Measurements from ENCODE around the gene TGM2. TPM values are rescaled to one million over a fixed set of nuclear protein-coding genes. Genes with fewer than 3 reads are reported as not detected.

Gene TGM2
- total RNA-seq, 1 experiment from 2014 or later = 138 TPM

DNA sequence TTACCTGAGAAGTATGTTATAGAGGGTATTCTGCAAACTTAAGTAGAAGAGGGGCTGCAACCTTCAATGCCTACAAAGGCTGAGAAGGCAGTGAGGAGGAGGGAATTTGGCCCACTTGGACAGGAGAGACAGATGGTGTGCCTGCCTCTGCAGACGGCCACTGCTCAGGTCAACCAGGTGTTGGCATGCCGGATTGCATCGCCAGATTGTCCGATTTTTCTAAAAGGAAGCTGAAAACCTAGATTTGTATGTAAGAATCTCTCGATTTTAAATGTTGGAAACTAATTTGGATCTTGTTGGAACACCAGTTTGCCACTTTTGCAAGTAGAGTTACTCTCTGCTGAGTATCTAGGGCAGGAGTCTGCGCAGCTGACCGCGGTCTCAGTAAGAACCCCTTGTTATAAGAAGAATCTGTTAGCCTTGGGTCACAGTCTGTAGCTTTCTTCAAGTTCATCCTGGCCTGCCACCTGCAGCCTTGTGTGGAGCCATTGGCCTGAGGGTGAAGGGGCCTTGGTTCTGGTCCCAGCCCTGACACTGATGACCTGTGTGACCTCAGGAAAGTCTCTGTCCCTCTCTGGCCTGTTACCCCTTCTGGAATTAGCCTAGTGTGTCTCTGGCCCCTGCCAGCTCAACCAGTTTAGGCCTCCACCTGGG, 54.4 kb downstream of the TGM2 start:
- TSS peak; percentile 75 for BruUV-seq (replicated peaks)
- peak overlapping the region; percentile 19 for H3K4me3 Mint-ChIP-seq (ENCODE audit: unreplicated experiment)
- peaks cover 56% of the 10 kb centered on the region for H3K4me1 ChIP-seq
- H3K4me1 Mint-ChIP-seq (ENCODE audit: low read depth, unreplicated experiment) = peaks cover 54% of the 10 kb centered on the region
- POLR2A ChIA-PET = interaction anchor here (0.9 to 1.5 kb wide), 3 partner anchors 12 to 77 kb away, joined by 4 to 10 read pairs (median 6); partner anchors contain the start of genes RPRD1B and TTI1
- H3K36me3 ChIP-seq (ENCODE audit: control insufficient read depth, insufficient read depth, low read length) = no peaks in the 10 kb centered on the region
- H3K27me3 ChIP-seq (replicated peaks; ENCODE audit: control insufficient read depth, insufficient read depth, low read length) = no peaks in the 10 kb centered on the region
- intact Hi-C loops (cut with micrococcal nuclease; ENCODE audit: unreplicated experiment) = loop anchor here (1.0 to 2.0 kb wide), 4 partner anchors 13 to 37 kb away; no protein-coding TSS in a partner anchor
- H3K9me3 Mint-ChIP-seq (ENCODE audit: unreplicated experiment) = no peaks in the 10 kb centered on the region
- H3K36me3 Mint-ChIP-seq (ENCODE audit: insufficient read depth, unreplicated experiment) = peaks cover 20% of the 10 kb centered on the region
- H3K27me3 Mint-ChIP-seq (ENCODE audit: insufficient read depth, unreplicated experiment) = no peaks in the 10 kb centered on the region
- CTCF ChIA-PET = interaction anchor here (0.9 to 2.4 kb wide), 11 partner anchors 12 to 211 kb away, joined by 3 to 13 read pairs (median 6); no protein-coding TSS in a partner anchor
- TF ChIP-seq, protein P1, sequence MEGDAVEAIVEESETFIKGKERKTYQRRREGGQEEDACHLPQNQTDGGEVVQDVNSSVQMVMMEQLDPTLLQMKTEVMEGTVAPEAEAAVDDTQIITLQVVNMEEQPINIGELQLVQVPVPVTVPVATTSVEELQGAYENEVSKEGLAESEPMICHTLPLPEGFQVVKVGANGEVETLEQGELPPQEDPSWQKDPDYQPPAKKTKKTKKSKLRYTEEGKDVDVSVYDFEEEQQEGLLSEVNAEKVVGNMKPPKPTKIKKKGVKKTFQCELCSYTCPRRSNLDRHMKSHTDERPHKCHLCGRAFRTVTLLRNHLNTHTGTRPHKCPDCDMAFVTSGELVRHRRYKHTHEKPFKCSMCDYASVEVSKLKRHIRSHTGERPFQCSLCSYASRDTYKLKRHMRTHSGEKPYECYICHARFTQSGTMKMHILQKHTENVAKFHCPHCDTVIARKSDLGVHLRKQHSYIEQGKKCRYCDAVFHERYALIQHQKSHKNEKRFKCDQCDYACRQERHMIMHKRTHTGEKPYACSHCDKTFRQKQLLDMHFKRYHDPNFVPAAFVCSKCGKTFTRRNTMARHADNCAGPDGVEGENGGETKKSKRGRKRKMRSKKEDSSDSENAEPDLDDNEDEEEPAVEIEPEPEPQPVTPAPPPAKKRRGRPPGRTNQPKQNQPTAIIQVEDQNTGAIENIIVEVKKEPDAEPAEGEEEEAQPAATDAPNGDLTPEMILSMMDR (IDR thresholded peaks at IDR 0.05; ENCODE audit: insufficient read depth in 1 of 2, low read depth in 1 of 2, low read length in 1 of 2, severe bottlenecking in 1 of 2, unreplicated experiment in 1 of 2) = no peak
- peak overlapping the region; percentile 10 for H3K27ac Mint-ChIP-seq (ENCODE audit: unreplicated experiment)
- H3K9me3 ChIP-seq = no peaks in the 10 kb centered on the region
- DNase-seq = no peak
- H3K4me3 ChIP-seq (ENCODE audit: low read depth, low read length) = no peak overlapping the region

DNA sequence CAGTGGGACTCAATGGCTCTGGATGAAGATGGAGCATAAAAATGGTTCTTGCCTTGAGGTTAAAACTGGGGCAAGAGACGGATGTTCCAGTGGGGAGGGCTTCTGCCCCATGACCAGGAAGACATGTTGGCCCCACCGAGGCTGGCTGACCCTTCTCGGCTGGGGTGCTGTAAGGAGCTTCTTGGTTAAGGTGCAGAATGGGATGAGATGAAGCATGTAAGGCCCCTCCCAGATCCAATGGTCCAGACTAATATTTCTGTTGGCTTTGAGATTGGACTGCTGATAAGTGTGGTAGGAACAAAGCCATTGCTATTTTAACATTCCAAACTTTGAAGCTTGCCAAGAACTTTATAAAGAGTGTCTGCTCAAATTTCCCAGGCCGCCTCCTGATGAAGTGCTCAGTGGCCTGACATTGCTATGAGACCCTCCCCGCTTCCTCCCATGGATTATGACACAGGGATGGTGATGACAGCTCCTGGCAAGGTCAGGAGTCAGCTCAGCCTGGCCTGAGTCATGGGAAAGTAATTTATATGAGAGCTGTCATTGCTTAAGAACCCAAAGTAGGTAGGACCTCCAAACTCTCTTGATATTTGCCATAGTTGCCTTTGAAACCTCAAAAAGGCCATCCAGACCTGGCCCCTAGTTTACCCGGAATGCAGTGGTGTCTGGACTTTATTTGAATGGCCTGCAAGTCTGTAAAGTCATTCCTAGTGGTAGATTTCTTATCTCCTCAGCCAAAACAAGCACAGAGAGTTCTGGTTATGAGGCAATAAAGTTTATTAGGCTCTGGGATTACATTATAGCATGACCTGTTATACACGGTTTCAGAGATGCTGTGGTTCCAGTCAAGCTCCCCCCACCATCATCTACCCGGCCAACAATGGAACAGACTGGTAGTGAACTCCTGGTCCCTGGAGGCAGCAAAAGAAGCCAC, 55.2 kb downstream of the TGM2 start:
- Mint-ChIP-seq H3K4me3 (ENCODE audit: unreplicated experiment) (peak overlapping the region; percentile 19), H3K9me3 (ENCODE audit: unreplicated experiment) (no peaks in the 10 kb centered on the region), H3K4me1 (ENCODE audit: low read depth, unreplicated experiment) (peaks cover 48% of the 10 kb centered on the region), H3K27me3 (ENCODE audit: insufficient read depth, unreplicated experiment) (no peaks in the 10 kb centered on the region), H3K27ac (ENCODE audit: unreplicated experiment) (peak overlapping the region; percentile 10), H3K36me3 (ENCODE audit: insufficient read depth, unreplicated experiment) (peaks cover 20% of the 10 kb centered on the region)
- no peaks in the 10 kb centered on the region for H3K9me3 ChIP-seq
- DNase-seq = peak; percentile 93
- TF ChIP-seq, protein P1 (IDR thresholded peaks at IDR 0.05; ENCODE audit: insufficient read depth in 1 of 2, low read depth in 1 of 2, low read length in 1 of 2, severe bottlenecking in 1 of 2, unreplicated experiment in 1 of 2) = no peak
- no peak overlapping the region for H3K4me3 ChIP-seq (ENCODE audit: low read depth, low read length)
- H3K27me3 ChIP-seq (replicated peaks; ENCODE audit: control insufficient read depth, insufficient read depth, low read length) = no peaks in the 10 kb centered on the region
- POLR2A ChIA-PET = interaction anchor here (0.6 to 1.5 kb wide), 5 partner anchors 8 to 831 kb away, joined by 3 to 10 read pairs (median 4); partner anchors contain the start of genes RPRD1B and TTI1
- TSS peak; percentile 82 for BruUV-seq (replicated peaks)
- H3K4me1 ChIP-seq = peaks cover 56% of the 10 kb centered on the region
- intact Hi-C loops (cut with micrococcal nuclease; ENCODE audit: unreplicated experiment) = loop anchor here (1.0 to 2.0 kb wide), 4 partner anchors 13 to 37 kb away; no protein-coding TSS in a partner anchor
- H3K36me3 ChIP-seq (ENCODE audit: control insufficient read depth, insufficient read depth, low read length) = no peaks in the 10 kb centered on the region
- CTCF ChIA-PET = interaction anchor here (0.8 to 2.4 kb wide), 14 partner anchors 13 to 336 kb away, joined by 3 to 13 read pairs (median 4); partner anchors contain the start of gene TGM2

Data from Caco-2 (cell line).